NCI-H128 (cell line): ENCODE data around the gene REV3L.
"Not testable (repeated sequence)": the region's sequence is repeated elsewhere in the genome, so short reads cannot be mapped to it uniquely, and the experiment has no call there.

Experiments
- DNase-seq: peaks from one replicate; lab custom pipeline; 2025; ENCODE audit not compliant: unreplicated experiment; lab: John Stamatoyannopoulos, UW

Gene REV3L

GRCh38 chr6:111499269-111499793 is 16.3 kb upstream of the REV3L start:
- DNase-seq, result no peak

DNA sequence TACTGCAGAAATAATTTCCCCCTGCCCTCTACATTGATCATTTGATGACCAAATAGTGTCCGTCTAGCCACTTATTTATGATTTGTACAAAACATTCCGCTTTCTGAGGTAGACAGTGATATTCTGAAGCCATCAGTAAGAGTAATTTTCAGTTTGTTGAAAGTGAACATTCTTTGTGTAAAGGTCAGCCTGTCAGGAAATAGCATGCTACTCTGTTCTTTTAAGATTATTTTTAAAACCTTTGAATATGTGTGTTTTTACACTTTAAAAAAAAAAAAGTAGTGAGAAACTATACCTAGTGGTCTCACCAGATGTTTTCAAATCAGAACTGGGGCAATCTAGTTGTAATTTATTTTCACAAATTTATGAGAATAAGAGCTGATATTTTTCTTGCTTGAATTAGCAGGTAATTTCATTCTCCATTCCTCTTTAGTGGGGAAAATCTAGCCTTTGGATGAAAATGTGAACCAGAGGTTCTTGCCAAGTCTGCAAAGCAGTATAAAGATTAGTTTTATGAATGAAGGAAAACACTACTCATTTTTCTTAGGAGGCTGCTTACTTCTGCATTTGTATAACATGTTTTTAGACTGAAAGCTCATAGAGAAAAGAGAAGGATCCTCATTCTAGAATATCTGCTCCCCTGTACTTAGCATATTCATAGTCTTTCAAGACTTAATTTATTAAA is 12.1 kb upstream of the REV3L start:
- no peak for DNase-seq

GRCh38 chr6:111492499-111492898 is 9.5 kb upstream of the REV3L start:
- DNase-seq, result no peak

GRCh38 chr6:111490067-111490466 is 7.0 kb upstream of the REV3L start:
- no peak for DNase-seq

DNA sequence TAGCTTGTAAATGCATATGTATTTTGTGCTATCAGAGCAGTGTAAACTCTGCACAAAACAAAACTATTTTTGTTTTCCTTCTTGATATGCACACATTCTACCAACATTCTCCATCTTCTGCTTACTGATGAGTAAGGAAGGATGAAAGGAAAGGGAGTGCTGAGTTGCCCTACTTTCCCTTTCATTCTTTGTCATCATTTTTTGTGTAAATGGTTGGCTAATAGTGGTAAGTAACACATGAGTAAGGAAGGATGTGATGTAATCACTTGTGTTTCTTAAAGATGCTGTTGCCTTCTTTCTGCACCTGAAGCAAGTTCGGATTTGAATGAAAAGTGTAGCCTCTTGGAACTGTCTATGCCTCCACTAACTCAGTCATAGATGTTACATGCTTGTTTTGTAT is 4.6 kb upstream of the REV3L start:
- no peak for DNase-seq

DNA sequence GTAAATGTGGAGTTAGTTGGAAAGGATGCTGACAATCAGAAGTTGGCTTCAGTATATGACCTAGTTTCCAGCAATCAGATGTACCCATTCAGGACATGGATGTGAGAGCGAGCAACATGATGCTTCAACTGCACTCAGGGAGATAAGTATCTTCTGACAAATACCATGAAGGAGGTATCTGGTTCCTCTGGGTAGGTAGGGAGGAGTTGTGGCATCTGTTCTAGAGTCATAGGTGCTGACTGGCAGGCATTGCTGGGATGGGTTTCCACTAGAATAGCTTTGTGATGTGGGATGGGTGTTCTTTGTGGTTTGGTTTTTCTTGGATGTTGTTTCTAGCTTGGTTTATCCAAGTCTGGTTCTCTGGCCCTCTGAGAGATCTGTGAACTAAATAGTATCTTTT is 3.9 kb upstream of the REV3L start:
- DNase-seq, result no peak

DNA sequence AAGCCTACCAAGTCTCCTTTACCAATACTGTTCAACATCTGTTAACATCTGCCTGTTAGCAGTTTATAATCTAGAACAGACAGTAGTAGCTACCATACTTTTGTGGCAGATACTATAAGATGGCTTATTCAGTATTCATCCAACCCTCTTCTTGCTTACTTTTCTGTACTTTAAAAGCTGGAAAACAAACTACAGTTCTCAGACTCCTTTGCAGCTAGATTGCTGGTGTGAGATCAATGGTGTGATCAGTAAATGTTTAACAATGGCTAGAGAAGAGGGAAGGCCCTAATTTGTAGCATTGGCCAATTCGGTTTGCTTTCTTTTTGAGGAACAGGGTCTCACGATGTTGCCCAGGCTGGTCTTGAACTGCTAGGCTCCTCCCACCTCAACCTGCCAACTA is 3.5 kb upstream of the REV3L start:
- DNase-seq, result no peak

GRCh38 chr6:111485342-111485741 is 2.3 kb upstream of the REV3L start:
- DNase-seq, result no peak

- DNase-seq, result peak; percentile 13
These were observed 1.6 kb upstream of the REV3L start for GRCh38 chr6:111484633-111484930.

GRCh38 chr6:111483736-111484632 is 966 bp upstream of the REV3L start:
- DNase-seq, result peak; percentile 78

DNA sequence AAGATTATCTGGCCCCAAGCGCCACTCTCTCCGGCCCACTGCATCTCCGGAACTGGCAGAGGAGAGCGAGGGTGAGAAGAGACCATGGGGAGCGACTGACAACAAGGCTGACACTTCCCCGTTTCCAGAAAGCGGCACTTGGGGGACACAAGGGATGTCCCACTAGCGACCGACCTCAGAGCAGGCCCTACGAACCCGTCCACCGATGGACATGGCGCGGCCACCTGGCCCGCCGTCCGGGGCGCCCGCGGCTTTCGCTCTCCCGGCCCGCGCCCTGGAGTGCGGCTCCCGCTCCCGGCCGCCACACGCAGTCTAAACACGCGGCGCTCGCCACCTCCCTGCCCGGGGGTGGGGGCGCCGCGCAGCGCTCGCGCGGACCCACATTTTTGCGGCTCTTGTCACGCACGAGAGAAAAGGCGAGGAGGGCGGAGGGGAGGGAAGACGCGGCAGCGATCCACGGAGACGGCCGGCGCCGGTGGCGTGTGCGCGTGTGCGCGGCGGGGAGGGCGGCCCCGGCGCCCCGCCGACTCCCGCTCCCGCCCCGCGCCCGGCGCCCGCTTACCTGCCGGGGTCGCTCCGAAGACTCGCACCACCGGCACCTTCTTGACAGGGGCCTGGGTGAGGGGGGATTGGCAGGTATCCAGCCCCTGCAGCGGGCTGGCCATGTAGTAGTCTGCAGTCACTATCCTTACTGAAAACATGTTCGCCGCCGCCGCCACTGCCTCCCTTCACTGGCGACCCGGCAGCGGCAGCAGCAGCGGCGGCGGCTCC is 645 bp downstream of the REV3L start:
- DNase-seq, result peak; percentile 22

GRCh38 chr6:111481836-111482187 is 1.2 kb downstream of the REV3L start:
- DNase-seq, result no peak

DNA sequence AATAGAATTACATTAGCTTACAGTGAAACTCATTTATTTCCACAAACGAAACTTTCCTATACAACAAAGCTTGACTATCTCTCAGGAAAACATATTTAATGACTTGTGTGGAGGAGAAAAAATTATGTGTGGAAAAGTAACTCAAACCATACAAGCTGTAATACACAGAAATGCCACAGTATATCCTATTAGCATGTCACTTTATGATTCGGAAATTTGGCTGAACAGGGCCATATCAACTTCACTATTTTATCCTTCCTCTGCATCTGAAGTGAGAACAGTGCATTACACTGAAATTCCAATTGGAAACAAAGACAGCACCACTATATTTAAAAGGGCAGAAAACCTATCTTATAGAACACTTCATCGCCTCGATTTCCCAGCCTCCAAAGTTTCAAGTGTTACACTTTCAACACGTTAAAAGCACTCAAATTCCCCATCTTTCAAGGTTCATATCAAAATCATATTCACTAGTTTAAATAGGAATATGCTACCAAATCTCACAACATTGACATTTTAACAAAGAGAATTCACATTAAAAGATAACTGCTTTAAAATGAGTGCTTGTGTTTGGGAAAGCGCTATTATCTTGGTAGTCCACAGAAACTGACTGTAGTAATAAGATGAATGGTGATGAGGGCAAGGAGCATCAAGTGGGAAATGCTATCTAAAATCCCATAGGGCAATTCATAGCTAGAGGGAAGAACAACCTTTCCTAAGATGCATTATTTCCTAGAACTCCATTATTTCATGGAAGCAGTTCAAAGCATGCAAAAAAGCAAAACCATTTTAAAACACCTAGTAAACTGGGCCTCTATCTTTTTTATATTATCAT is 1.8 kb downstream of the REV3L start:
- no peak for DNase-seq

GRCh38 chr6:111478749-111479148 is 4.3 kb downstream of the REV3L start:
- DNase-seq, result no peak

DNA sequence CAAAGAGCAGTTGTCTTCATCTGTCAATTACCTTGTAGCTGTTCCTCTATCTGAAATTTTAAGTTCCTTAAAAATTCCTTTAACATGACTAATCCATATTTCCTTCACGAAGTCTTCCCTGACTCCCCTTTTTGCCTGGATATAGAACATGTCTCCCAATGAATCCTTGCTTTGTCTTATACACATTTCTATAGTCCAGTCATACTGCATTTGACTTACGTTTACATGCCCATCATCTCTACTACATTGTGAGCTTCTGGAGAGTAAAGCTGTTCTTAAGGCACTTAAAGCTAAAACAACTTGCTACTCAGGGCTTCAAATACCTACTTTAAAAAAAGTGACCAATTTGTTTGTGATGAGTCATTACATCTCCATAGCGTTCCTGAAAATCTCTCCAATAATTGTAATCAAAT is 4.9 kb downstream of the REV3L start:
- DNase-seq, result no peak

GRCh38 chr6:111477481-111477938 is 5.5 kb downstream of the REV3L start:
- no peak for DNase-seq

DNA sequence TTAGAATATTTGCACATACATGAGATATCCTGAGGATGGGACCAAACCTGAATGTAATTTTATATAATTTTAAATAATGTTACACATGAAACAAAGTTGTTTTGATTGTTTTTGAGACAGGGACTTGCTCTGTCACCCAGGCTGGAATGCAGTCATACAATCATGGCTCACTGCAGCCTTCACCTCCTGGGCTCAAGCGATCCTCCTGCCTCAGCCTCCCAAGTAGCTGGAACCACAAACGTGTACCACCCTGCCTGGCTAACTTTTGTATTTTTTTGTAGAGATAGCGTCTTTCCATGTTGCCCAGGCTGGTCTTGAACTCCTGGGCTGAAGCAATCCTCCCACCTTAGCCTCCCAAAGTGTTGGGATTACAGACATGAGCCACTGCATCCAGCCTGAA is 7.0 kb downstream of the REV3L start:
- DNase-seq, result not testable (repeated sequence)

DNA sequence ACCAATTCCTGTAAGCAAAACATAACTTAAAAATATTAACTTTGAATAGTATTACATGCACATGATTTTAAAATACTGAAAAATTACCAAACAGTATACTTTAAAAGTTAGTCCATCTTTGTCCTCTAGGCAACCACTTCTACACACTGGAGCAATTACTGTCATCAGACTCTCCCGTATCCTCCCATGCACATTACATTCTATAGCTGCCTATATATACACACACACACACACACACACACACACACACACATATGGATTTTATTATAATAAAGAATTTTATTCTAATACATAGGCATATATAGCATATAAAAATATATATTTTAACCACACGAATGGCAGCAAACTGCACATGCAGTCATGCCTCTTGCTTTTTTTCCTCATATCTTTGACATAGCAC is 8.2 kb downstream of the REV3L start:
- DNase-seq, result no peak

DNA sequence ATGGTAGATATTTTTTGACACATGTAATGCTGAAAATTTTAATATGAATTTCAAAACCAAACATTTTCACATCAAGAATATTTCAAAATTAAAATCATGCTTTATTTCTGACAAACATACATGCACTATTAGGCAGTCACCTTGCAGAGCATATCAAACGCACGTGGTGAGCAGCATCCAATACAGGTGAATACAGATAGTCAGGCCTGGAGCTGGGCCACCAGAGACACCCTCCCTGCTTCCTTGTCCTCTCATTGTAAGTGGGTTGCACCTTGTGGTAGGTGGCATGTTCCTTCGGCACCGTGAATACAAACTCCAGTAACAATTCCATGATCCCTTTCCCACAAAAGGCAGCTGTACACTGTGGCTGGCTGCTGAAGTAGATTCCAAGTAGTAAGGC is 8.9 kb downstream of the REV3L start:
- no peak for DNase-seq

DNA sequence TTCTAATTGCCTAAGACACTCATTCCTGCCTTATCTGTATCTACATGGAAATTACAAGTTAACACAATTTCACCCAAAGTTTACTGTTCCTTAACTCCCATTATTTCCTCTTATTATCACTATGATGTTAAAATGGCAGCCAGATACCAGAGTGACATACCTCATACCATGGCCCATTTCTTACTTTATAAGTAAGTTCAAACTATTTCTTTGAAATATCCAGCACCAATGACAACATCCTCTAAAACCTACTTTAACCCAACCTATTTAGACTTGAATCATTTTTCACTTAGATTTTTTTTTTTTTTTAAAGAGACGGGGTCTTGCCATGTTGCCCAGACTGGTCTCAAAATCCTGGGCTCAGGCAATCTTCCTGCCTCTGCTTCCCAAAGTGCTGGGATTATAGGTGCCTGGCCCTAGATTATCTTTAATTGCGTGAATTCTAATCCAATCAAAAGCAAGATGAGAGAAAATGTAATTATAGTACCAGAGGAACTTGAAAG is 10.0 kb downstream of the REV3L start:
- no peak for DNase-seq

DNA sequence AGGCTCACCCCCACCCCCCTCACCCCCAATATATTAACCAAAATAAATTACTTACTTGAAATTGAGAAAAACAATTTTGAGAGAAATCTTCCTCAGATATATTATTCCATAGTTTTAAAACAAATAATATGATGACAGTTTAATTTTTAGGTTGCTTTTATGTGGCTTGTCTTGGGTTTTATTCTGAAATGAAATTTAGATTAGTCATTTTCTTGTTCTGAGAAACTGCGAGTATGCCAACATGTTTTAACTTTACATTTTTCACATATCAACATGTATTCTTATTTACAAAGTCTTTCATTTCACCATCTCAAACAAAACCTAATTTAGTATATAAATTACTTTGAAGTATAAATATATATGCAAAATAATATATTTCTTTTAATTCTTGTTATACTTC is 11.1 kb downstream of the REV3L start:
- no peak for DNase-seq
